Fibroblast of the aortic adventitia (primary cell): ENCODE measurements around the gene MTCP1. TPM values are rescaled to one million over a fixed set of nuclear protein-coding genes. Genes with fewer than 3 reads are reported as not detected.

ENCODE experiments used
- DNase-seq: peaks from one replicate; pipeline ENCODE4 v3.0.0-alpha.2; 2010; ENCODE audit warnings: low read depth
- H3K4me3 ChIP-seq: 2 replicates; pipeline ENCODE4 v1.5.1; 2011; ENCODE audit warnings: low read depth, mild to moderate bottlenecking, control low read depth, low read length, moderate library complexity
- total RNA-seq: library from RNA; depleted of rRNA; stranded (reverse); fragments of >200 nt; gene quantifications from 2 replicates; pipeline ENCODE4 v1.2.3, GENCODE V29; 2012; ENCODE audit warnings: low replicate concordance
- TF ChIP-seq, protein P1 (sequence below): IDR thresholded peaks from 2 replicates; pipeline ENCODE4 v1.5.1; 2011; ENCODE audit warnings: mild to moderate bottlenecking, low read length, control low read depth, inconsistent platforms; ENCODE audit not compliant: insufficient read depth

MTCP1 gene
- total RNA-seq, 1 donor, result 1.6 TPM

DNA sequence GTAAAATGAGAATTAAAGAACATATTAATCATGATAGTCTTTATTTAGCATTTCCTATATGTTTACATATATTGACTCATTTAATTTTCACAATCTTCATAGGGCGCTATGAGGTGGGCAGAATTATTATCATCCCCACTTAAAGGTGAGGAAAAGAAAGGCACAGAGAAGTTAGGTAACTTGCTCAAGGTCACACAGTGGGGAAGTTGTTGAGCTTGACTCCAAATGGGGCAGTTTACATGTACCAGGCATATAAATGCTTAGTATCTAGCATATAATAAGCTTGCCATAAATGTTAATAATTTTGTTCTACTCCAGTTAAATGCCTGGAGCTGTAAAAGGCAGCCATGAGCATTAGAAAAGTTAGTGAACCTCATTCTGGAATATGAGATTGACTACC lies 1.5 kb downstream of the MTCP1 start:
- peak overlapping the region; percentile 23 for H3K4me3 ChIP-seq
- no peak for DNase-seq
- TF ChIP-seq, protein P1, sequence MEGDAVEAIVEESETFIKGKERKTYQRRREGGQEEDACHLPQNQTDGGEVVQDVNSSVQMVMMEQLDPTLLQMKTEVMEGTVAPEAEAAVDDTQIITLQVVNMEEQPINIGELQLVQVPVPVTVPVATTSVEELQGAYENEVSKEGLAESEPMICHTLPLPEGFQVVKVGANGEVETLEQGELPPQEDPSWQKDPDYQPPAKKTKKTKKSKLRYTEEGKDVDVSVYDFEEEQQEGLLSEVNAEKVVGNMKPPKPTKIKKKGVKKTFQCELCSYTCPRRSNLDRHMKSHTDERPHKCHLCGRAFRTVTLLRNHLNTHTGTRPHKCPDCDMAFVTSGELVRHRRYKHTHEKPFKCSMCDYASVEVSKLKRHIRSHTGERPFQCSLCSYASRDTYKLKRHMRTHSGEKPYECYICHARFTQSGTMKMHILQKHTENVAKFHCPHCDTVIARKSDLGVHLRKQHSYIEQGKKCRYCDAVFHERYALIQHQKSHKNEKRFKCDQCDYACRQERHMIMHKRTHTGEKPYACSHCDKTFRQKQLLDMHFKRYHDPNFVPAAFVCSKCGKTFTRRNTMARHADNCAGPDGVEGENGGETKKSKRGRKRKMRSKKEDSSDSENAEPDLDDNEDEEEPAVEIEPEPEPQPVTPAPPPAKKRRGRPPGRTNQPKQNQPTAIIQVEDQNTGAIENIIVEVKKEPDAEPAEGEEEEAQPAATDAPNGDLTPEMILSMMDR, result no peak

DNA sequence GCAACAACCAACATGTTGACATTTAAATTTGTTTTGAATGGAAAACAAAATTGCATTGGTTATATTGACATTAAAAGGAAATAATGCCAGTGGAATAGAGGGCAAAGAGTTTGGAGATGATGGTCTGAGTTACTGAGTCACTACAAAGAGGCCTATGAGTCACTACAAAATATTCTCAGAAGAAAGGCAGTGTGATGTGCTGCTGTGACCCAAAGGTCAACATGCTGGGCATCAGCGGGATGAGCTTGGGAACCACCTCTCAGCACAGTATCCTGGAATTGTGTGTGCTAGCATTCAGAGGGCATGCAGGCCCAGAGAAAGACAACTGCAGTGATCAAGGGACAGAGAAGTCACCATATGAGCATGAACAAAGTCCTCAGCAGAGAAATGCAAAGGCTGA lies 2.8 kb downstream of the MTCP1 start:
- TF ChIP-seq, protein P1, result no peak
- peak; percentile 38 for DNase-seq
- H3K4me3 ChIP-seq, result no peak overlapping the region

DNA sequence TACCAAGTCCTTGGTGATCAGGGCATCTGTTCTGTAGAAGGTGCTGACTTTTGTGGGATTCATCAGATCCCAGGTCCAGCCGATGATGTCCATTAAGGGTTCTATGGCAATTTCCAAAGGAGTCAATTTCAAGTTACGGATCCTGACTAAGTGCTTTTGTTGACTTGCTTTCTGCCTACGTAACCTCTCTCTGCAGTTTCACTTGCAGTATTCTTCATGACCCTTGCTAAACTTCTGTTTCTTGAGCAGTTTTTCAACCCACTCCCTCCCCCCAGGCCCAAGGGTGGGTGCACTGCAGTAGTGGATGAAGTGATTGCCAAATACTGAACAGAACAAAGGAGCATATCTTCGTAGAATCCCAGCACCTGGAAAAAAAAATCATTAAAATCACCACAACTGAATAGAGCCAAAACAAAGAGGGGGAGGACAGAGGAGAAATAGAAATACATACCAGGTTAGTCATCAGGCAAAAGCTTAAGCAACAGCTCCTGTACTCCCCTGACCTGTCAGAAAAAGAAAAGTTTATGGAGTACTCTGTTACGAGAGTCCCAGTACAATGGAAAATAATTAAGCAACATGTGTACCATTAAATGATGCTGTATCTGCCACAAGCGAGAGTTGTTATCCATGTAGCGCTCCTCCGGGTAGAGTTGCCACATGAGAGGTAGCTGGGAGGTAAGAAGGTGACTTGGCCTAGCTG lies 5.8 kb downstream of the MTCP1 start:
- DNase-seq, result peak; percentile 43
- no peak overlapping the region for H3K4me3 ChIP-seq
- TF ChIP-seq, protein P1, result no peak

DNA sequence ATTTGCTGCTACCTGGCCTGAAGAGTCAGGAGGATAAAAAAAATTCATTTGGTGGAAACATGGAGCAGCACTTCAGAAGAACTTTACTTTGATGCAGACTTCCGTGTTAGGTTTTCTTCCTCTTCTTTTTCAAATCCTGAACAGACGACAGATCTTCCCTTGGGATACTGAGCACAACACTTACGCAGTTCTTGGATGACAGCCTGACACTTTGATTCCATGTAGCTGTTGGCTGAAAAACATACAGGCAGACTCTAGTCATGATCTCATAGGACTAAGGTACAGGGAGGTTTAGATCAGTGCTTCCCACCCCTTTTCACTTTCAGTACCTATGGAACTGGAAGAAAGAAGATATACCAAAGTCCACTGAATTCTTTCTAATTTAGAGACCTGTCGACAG lies 9.2 kb downstream of the MTCP1 start:
- no peak overlapping the region for H3K4me3 ChIP-seq
- TF ChIP-seq, protein P1, result no peak
- DNase-seq, result peak; percentile 22

DNA sequence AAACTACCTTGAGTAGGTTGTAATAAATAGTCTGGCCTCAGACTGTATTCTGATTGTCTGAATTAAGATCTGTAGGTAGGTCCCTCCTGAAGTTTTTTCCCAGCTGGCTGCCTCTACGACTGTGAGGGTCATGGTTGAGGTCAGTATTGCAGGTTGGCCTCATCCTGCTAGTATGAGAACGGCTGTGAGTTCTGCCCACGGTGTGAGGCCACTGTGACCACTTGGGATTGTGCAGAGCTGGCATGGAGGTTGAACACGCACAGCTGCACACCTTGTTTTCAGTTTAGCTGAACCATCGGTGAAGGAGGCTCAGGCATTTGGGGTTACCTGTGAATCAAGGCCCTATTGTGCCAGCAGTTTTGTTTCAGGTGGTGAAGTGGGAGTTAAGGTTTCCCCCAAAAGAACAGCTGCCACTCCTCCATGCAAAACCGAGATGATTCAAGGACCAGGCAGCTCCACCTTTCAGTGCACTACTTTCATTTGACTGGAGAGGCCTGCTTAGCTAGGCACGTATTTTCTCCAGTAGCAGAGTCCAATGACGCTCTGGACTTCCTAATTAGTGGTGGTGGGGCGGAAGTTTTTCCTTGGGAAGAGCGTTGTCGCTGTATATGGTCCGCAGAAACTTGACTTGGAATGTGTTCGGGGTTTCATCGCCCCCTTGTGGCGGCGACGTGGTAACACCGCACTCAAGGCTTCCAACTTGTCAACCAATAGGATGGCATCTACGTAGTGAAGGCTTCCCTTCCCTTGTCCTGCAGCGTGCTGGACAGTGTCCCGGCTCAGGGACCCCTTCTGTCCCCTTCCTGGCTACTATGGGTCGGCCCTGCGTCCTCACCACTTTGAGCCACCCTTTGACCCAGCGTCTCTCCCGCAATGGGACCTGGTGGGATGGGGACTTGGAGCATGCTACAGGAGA lies 13.8 kb downstream of the MTCP1 start:
- TF ChIP-seq, protein P1, result peak; percentile 66
- peak overlapping the region; percentile 13 for H3K4me3 ChIP-seq
- peak; percentile 76 for DNase-seq

DNA sequence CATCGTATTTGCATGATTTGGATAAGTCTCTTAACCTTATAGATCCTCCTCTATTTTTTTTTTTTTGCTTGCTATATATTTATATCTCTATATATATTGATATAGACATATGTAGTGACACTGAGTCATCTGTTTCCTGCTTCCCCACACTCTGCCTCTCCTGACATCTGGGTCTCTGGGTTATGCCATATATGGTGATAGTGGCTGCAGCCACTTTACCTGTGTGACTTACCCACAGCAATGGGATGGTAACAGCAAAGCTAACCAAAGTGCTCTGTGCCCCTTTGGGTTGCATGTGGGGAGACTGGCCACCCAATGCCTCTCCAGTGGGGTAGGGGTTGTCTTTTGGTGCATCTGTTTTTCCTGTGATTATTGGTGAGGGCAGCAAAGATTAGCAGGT lies 14.5 kb downstream of the MTCP1 start:
- TF ChIP-seq, protein P1, result no peak
- H3K4me3 ChIP-seq, result no peak overlapping the region
- no peak for DNase-seq
